Heart left ventricle (tissue), 16 donors: Measurements from ENCODE around the gene CSH2. TPM values are rescaled to one million over a fixed set of nuclear protein-coding genes. Genes with fewer than 3 reads are reported as not detected.
A peak's percentile ranks its signal among the peaks of the same experiment; 100 is the strongest.

ENCODE experiments used
- ATAC-seq, 4 donors: fragments of 200-7000 bp; cut with Tn5 transposase; one replicate each; pipeline ENCODE4 v1.9.1; 2020 to 2022; ENCODE audit warnings: moderate library complexity in 4 of 4, mild to moderate bottlenecking in 3 of 4, moderate number of reproducible peaks in 1 of 4
- DNase-seq, 5 donors: peaks; one replicate each; pipeline ENCODE4 v3.0.0-alpha.2; 2020
- H3K27ac ChIP-seq, 12 donors: fragments of 200-600 bp; sonication (generic) in 4 of 12; one replicate each; pipeline versions ENCODE4 v1.5.0 to v1.8.0; 2016 to 2022; ENCODE audit warnings: mild to moderate bottlenecking in 2 of 12
- H3K27me3 ChIP-seq, 9 donors: fragments of 200-600 bp; sonication (generic) in 2 of 9; one replicate each; pipeline versions ENCODE4 v1.5.1 to v1.8.0; 2016 to 2022; ENCODE audit warnings: mild to moderate bottlenecking in 3 of 9
- H3K36me3 ChIP-seq, 9 donors: fragments of 200-600 bp; sonication (generic) in 2 of 9; one replicate each; pipeline versions ENCODE4 v1.5.0 to v1.8.0; 2018 to 2022; ENCODE audit warnings: mild to moderate bottlenecking in 2 of 9
- H3K4me1 ChIP-seq, 12 donors: fragments of 200-600 bp; sonication (generic) in 4 of 12; one replicate each; pipeline versions ENCODE4 v1.5.0 to v1.8.0; 2016 to 2022; ENCODE audit warnings: mild to moderate bottlenecking in 3 of 12
- H3K4me3 ChIP-seq, 12 donors: fragments of 200-600 bp; sonication (generic) in 4 of 12; one replicate each; pipeline versions ENCODE4 v1.5.0 to v1.8.0; 2017 to 2022; ENCODE audit warnings: mild to moderate bottlenecking in 9 of 12, moderate library complexity in 4 of 12
- H3K9me3 ChIP-seq, 12 donors: fragments of 200-600 bp; sonication (generic) in 4 of 12; one replicate each; pipeline versions ENCODE4 v1.5.0 to v1.8.0; 2016 to 2022; ENCODE audit warnings: mild to moderate bottlenecking in 1 of 12
- POLR2A ChIP-seq, 2 donors: fragments of 450-650 bp; IDR thresholded peaks; one replicate each; pipeline ENCODE4 v1.6.1; 2017; ENCODE audit warnings: antibody characterized with exemption in 2 of 2, mild to moderate bottlenecking in 2 of 2, moderate library complexity in 2 of 2
- WGBS, 4 donors: extraction: QIAGEN DNeasy Blood & Tissue Kit in 2 of 4; methylation state at CpG; one replicate each; pipeline versions ENCODE4 v1.1.5 to v1.1.7; 2013 to 2018; 5-methylcytosine and 5-hydroxymethylcytosine counted together
- intact Hi-C, 10 donors: fragments of 100-400 bp; cut with DNase I; formaldehyde crosslinking; loops; one replicate each; pipeline versions ENCODE4 v1.11.1 to v1.14.2; 2022
- polyA plus RNA-seq, 2 donors: library from polyadenylated mRNA; stranded (reverse); fragments of 200-250 nt; gene quantifications; one replicate each; pipeline ENCODE4 v1.2.3, GENCODE V29; 2013
- total RNA-seq, 9 donors: library from RNA; depleted of rRNA in 2 of 9; stranded (reverse); fragments of >200 nt in 2 of 9; fragmentation: NEBNext Ultra II Directional in 3 of 9; extraction: Animal tissue kit (Norgen Biotek cat#: 25700) in 3 of 9; gene quantifications; one replicate each; pipeline versions ENCODE4 v1.1.0 to v1.2.4, GENCODE V29; 2016 to 2023
- TF ChIP-seq, protein P1 (sequence below), 12 donors: fragments of 200-600 bp; sonication (generic) in 4 of 12; IDR thresholded peaks; one replicate each; pipeline versions ENCODE4 v1.5.0 to v1.8.0; 2018 to 2022; ENCODE audit warnings: antibody characterized with exemption in 12 of 12, mild to moderate bottlenecking in 5 of 12
- donor health status: ischemic (EF 13 %, LVEDD 7.1; RV severe dilation, severe dysfunction).
- donor health status: healthy with polysubstance abuse.
- donor health status: DM: no; HTN: yes; CAD: no.
- donor health status: DM: no; HTN: no; CAD: no.
- donor health status: ischemic (EF 25% LVEDD 6.9; RV normal size, moderate dysfunction).
- donor health status: ischemic (EF 25% LVEDD 5.7; RV mildly dilated, moderate dysfunction).
- donor health status: healthy.
- donor health status: DM: yes; HTN: yes; CAD: no.
- donor health status: ischemic (EF 35%, LVEDD 5.7; RV mildly dilated, moderate dysfunction).
- donor health status: nonischemic (EF 11% LVEDD 7.7; RV severe dilation, severe dysfunction).
- donor health status: DM: yes; HTN: yes; CAD: no.
- donor health status: PGD.
- donor health status: ischemic (EF 29% LVEDD 5.4; RV normal size, mild dysfunction).
- donor health status: nonischemic (EF 23%, LVEDD 6.1; RV moderate dilation, normal function).

Gene CSH2
- total and polyA plus RNA-seq, 11 donors: not detected

DNA sequence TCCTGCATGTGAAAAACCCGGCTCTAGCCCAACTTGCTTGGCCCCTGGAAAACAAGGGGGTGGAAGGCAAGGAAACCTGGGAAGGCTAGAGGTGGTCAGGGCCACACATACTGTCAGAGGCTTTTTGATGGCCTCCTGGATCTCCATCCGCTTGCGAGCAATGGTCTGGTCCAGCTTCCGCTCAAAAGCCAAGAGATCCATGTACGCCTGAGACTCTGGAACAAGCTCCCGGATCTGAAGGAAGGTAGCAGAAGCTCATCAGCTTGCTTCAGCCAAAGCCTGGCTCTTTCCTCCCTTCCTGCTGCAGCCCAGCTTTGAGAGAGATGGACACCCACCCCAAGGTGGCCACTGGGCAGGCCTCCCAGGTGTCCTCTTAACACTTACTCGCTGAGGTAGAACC, 36.7 kb downstream of the CSH2 start:
- WGBS, 4 donors: 94 to 96% (median 95%) methylated on average over 7 of the region's 7 CpGs
- no peaks in the 10 kb centered on the region for H3K27me3 ChIP-seq
- DNase-seq (no peak), ATAC-seq (no peak)
- H3K4me1 ChIP-seq: peaks cover 21 to 57% (median 48%) of the 10 kb centered on the region in 12 donors
- no peaks in the 10 kb centered on the region for H3K9me3 ChIP-seq
- intact Hi-C loops: no loop called here
- H3K4me3 ChIP-seq: no peak overlapping the region
- TF ChIP-seq, protein P1, sequence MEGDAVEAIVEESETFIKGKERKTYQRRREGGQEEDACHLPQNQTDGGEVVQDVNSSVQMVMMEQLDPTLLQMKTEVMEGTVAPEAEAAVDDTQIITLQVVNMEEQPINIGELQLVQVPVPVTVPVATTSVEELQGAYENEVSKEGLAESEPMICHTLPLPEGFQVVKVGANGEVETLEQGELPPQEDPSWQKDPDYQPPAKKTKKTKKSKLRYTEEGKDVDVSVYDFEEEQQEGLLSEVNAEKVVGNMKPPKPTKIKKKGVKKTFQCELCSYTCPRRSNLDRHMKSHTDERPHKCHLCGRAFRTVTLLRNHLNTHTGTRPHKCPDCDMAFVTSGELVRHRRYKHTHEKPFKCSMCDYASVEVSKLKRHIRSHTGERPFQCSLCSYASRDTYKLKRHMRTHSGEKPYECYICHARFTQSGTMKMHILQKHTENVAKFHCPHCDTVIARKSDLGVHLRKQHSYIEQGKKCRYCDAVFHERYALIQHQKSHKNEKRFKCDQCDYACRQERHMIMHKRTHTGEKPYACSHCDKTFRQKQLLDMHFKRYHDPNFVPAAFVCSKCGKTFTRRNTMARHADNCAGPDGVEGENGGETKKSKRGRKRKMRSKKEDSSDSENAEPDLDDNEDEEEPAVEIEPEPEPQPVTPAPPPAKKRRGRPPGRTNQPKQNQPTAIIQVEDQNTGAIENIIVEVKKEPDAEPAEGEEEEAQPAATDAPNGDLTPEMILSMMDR (IDR thresholded peaks at IDR 0.05): no peak
- TF ChIP-seq POLR2A (IDR thresholded peaks at IDR 0.05): no peak
- peaks cover 0 to 57% (median 57%) of the 10 kb centered on the region in 9 donors for H3K36me3 ChIP-seq
- peak overlapping the region in 5 of 12 donors; percentile 79 to 98 (median 94) for H3K27ac ChIP-seq

DNA sequence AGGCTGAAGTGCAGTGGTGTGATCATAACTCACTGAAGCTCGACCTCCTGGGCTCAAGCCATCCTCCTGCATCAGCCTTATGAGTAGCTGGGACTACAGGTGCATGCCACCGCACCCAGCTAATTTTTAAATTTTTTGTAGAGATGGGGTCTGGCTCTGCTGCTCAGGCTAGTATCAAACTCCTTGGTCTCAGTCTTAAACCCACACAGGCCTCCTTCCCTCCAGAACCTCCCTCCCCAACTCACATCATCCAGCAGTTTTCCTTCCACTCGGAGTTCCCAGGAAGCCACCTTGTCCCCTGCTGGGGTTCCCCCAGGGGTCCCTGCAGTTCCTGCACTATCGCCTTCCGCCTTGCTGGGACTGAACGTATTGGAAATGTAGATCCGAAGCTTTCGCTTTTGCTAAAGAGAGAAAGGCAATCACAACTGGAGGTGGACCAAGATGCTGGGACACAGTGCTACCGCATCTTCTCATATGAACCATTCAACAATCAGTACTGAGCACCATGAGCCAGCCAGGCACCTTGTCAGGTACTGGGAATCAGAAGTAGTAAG, 38.2 kb downstream of the CSH2 start:
- Histone ChIP-seq H3K4me1 (peaks cover 11 to 51% (median 33%) of the 10 kb centered on the region in 12 donors), H3K27ac (peak overlapping the region in 1 of 12 donors; percentile 24), H3K4me3 (no peak overlapping the region), H3K36me3 (peaks cover 0 to 73% (median 72%) of the 10 kb centered on the region in 9 donors), H3K27me3 (no peaks in the 10 kb centered on the region), H3K9me3 (no peaks in the 10 kb centered on the region)
- intact Hi-C loops: no loop called here
- no peak for TF ChIP-seq POLR2A (IDR thresholded peaks at IDR 0.05)
- TF ChIP-seq, protein P1 (IDR thresholded peaks at IDR 0.05): peak in 2 of 12 donors; percentile 1 to 3
- no peak for DNase-seq
- 87 to 91% (median 89%) methylated on average over 9 of the region's 9 CpGs for WGBS, 4 donors
- ATAC-seq: no peak

DNA sequence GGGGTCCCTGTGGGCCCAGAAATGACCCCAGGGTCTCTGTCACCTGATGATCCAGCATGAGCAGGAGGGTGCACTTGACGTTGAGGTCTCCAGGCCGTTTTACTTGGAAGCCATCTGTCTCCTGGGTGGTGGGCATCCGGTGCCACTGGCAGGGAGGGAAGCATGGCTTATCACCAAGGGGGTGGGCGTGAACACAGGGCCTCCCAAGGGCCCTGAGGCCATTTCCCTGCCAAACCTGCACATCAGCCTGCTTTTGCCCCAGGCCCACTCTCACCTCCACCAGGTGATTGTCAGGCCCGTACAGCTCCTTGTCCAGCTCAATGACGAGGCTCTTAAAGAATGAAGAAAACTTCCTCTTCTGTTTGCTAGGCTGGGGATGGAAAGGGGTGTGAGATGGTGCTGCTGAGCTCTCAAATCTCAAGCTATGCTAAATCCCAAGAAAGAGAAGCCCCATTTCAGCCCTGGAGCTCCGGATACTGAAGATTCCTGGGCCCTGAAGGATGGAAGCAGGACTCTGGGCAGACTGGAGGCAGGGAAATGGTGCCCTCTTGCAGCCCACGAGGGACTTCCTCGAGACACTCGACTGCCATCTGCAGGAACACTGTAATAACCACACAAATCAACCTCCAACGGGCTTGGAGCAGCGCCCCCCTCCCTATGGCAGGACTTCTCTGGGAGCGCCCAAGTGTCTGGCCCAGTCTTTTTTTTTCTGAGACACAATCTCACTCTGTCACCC, 38.9 kb downstream of the CSH2 start:
- intact Hi-C loops: no loop called here
- 41 to 50% (median 47%) methylated on average over 13 of the region's 13 CpGs for WGBS, 4 donors
- TF ChIP-seq, protein P1 (IDR thresholded peaks at IDR 0.05): peak in 11 of 12 donors; percentile 14 to 66 (median 37)
- TF ChIP-seq POLR2A (IDR thresholded peaks at IDR 0.05): no peak
- H3K4me3 ChIP-seq: no peak overlapping the region
- ATAC-seq (peak in 1 of 4 donors; percentile 21), DNase-seq (peak in 1 of 5 donors; percentile 47)
- H3K27me3 ChIP-seq: no peaks in the 10 kb centered on the region
- peaks cover 0 to 80% (median 79%) of the 10 kb centered on the region in 9 donors for H3K36me3 ChIP-seq
- H3K27ac ChIP-seq: peak overlapping the region in 1 of 12 donors; percentile 24
- no peaks in the 10 kb centered on the region for H3K9me3 ChIP-seq
- peaks cover 10 to 44% (median 27%) of the 10 kb centered on the region in 12 donors for H3K4me1 ChIP-seq

GRCh38 chr17:63833741-63834373, 39.6 kb downstream of the CSH2 start:
- peaks cover 3 to 43% (median 23%) of the 10 kb centered on the region in 12 donors for H3K4me1 ChIP-seq
- no peaks in the 10 kb centered on the region for H3K27me3 ChIP-seq
- H3K4me3 ChIP-seq: no peak overlapping the region
- WGBS, 4 donors: 87 to 91% (median 91%) methylated on average over 15 of the region's 15 CpGs
- intact Hi-C loops: no loop called here
- no peak for TF ChIP-seq POLR2A (IDR thresholded peaks at IDR 0.05)
- H3K9me3 ChIP-seq: no peaks in the 10 kb centered on the region
- peaks cover 0 to 87% (median 84%) of the 10 kb centered on the region in 9 donors for H3K36me3 ChIP-seq
- no peak overlapping the region for H3K27ac ChIP-seq
- DNase-seq (no peak), ATAC-seq (no peak)
